GM21825 (cell line): ENCODE measurements around the gene MAB21L3.
"Not testable (repeated sequence)": the region's sequence is repeated elsewhere in the genome, so short reads cannot be mapped to it uniquely, and the experiment has no call there.

Experiments used
- ATAC-seq: cut with Tn5 transposase; IDR thresholded peaks from one replicate; pipeline ENCODE4 v1.9.1; 2021; ENCODE audit warnings: mild to moderate bottlenecking, moderate library complexity; ENCODE audit not compliant: unreplicated experiment

The MAB21L3 gene

DNA sequence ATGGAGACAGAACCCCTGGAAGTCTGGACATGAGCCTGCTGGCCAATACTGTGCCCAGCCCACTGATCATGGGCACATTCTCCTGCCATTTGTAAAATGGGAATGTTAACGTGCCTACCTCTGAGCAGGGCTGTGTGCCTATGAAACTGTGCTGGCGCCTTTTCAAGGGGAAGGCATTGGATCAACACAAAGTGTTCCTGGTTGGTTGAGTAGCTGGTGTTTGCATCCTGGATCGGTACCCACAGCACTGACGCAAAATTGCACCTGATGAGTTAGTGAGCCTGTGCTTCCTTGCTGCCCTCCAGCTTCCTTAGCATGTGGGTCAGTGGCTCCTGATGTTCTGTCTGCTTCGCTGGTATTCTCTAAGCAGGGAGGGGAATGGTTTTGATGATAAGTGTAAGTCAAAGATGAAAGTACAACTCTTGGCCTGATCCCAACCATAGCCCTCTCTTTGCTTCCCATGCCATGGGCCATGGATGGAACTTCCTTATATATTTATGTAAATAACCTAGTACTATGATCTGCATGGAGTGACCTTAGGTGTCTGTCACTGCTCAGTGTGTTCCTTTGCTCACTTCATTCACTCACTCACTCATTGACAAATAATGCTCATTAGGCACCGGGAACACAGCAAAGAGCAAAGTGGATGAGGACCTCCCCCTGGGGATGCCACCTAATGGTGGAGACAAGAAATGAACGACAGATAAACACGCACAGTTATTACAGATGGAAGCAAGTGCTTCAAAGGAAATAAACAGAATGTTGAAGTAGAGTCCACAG lies 22.7 kb downstream of the MAB21L3 start:
- no peak for ATAC-seq

- no peak for ATAC-seq
Measured at GRCh38 chr1:116134476-116134773, 23.2 kb downstream of the MAB21L3 start.

DNA sequence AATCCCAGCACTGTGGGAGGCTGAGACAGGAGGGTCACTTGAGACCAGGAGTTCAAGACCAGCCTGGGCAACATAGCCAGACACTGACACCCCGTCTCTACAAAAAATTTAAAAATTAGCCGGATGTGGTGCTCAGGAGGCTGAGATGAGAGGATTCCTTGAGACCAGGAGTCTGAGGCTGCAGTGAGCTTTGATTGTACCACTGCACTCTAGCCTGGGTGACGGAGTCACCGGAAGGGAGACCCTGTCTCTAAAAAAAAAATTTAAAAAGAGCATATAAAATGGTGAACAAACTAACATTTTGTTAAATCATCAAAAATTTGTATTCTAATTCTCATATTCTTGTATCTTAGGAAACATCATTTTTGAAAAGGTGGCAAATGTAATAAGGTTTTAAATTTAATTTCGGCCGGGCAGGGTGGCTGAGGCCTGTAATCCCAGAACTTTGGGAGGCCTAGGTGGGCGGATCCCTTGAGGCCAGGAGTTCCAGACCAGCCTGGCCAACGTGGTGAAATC lies 27.1 kb downstream of the MAB21L3 start:
- no peak for ATAC-seq

DNA sequence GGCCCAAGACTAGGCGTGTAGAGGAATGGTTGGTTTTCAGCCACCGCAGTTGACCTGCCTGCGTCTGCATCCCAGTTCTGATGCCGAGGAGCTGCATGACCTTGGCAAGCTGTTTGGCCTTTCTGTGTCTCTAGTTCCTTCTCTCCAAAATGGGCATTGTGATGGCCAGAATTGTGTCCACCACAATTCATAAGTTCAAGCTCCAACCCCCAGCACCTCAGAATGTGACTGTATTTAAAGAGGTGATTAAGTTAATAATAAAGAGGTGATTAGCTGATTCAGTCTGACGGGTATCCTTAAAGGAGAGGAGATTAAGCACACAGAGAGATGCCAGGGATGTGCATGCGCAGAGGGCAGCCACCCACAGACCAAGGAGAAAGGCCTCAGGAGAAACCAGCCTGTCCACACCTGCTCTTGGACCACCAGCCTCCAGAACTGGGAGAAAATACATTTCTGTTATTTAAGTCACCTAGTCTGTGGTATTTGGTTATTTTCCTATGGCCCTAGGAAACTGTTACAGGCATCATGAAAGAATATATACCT lies 28.5 kb downstream of the MAB21L3 start:
- ATAC-seq: no peak

DNA sequence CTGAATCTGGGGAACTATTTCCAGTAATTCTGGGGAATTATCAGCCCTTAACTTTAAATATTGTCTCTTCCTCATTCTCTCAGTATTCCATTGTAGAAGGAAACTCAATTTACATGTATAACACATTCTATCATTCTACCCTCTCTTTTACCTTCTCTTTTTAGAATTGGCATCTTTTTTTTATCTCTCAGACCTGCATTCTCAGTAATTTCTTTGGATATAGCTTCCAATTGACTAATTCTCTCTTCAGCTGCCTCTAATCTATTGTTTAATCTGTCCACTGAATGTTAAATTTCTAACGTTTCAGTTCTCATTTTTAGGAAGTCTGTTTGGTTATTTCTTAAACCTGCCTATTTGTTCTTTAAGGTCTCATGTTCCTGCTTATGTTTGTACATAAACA lies 33.0 kb downstream of the MAB21L3 start:
- no peak for ATAC-seq

DNA sequence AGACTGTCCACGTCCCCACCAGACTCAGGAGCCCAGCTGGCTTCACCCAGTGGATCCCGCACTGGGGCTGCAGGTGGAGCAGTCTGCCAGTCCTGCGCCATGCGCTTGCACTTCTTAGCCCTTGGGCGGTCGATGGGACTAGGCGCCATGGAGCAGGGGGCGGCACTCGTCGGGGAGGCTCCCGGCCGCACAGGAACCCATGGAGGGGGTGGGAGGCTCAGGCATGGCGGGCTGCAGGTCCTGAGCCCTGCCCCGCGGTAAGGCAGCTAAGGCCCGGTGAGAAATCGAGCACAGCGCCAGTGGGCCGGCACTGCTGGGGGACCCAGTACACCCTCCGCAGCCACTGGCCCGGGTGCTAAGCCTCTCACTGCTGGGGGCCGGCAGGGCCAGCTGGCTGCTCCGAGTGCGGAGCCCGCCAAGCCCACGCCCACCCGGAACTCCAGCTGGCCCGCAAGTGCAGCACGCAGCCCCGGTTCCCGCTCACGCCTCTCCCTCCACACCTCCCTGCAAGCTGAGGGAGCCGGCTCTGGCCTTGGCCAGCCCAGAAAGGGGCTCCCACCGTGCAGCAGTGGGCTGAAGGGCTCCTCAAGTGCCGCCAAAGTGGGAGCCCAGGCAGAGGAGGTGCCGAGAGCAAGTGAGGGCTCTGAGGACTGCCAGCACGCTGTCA lies 35.4 kb downstream of the MAB21L3 start:
- ATAC-seq: not testable (repeated sequence)

DNA sequence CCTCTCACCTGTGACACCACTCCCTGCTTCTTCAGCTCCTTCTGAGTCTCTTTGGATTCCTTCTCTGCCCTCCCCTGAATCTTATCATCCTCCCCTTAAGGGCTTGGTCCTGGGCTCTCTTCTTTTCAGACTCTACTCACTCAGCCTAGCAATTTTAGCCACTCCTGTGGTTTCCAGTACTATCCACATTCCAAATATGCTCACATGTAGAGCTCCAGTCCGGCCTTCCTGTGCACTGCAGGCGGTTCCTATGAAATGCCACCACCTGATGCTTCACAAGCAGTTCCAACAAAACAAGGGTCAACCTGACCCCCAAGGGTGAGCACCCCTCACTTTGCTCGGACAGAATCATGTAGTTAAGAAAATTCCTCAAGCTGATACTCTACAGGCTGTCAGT lies 35.9 kb downstream of the MAB21L3 start:
- ATAC-seq: no peak

- no peak for ATAC-seq
Measured at GRCh38 chr1:116147972-116148371, 36.8 kb downstream of the MAB21L3 start.

- no peak for ATAC-seq
Measured at GRCh38 chr1:116148967-116149366, 37.8 kb downstream of the MAB21L3 start.

DNA sequence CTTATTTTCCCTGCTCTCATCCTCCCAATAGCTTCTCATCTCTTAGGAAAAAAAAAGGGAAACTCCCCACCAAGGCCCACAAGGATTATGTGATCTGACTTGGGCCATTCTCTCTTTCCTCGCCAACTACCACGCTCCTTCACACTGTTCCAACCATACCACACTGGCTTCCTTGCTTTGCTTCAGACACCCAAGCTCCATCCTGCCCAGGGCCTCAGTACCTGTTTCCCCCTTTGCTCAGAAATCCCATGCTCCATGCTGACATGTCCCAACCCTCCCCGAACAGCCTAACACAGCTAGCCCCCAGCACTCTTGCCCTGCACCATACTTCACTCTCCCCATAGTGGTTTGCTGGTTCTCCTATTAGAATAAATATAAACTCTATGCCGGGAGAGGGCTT lies 39.2 kb downstream of the MAB21L3 start:
- no peak for ATAC-seq

DNA sequence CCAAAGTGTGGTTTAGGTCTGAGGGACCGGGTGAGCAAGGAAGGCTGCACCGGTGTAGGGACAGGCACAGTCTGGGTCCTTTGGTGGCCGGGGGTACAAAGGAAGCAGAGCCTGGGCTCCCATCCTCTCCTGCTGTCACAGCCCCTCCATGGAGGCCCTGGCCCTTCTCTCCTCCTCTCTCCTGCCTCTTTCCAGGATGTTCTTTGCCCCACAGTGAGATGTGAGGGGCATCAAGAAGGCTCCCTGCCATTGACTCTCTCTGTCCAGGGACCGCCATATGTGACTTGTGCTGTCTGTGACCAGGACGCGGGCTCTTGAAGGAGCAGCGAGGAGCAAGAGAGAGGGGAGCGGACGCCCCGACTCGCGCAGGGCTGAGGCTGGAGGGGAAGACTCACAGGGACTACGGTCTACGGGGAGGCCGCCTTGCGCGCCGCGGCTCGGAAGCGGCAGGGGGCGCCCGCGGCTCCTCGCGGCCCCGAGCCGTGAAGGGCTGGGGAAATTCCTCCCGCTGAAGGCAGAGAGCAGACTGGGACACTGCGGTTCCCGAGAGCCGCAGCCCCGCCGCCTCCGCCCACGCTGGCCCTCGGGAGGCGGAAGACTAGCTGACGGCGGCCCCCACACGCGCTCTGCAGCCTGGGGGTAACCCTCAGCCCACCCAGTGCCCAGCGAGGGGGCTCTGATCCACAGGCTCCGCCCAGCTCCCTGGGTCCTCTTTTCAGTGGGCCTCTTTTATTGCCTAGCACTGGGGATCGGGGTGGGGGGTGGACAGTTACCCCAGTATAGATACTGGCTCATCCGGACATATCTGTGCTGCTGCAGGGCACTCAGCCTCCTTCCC lies 40.8 kb downstream of the MAB21L3 start:
- peak; percentile 97 for ATAC-seq

DNA sequence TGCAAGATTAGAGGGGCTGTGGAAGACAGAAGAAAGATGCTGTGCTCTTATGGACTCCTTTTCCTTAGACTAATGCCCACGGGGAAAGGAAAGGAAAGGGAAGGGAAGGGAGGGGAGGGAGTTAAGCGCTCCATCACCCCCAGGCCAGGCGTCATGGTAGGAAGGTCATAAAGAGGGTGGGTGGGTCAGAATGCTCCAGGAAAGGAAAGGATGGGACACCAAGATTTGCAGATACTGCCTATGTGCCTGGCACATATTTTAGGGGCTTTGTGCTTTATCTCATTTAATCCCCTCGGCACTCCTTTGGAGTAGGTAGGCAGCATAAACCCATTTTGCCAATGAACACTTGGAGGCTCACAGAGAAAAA lies 41.4 kb downstream of the MAB21L3 start:
- no peak for ATAC-seq

- ATAC-seq: no peak
Measured at GRCh38 chr1:116152950-116153691, 41.9 kb downstream of the MAB21L3 start.

DNA sequence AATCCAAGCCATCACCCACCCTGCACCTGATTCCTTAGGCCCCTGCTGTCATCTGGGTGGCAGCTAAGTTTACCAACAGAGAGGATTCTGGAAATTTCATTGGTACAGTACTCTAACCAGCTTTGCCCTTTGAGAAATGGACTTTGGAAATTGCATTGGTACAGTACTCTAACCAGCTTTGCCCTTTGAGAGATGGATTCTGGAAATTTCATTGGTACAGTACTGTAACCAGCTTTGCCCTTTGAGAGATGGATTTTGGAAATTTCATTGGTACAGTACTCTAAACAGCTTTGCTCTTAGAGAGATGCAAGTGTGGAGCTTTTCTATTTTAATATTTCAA lies 42.5 kb downstream of the MAB21L3 start:
- no peak for ATAC-seq

DNA sequence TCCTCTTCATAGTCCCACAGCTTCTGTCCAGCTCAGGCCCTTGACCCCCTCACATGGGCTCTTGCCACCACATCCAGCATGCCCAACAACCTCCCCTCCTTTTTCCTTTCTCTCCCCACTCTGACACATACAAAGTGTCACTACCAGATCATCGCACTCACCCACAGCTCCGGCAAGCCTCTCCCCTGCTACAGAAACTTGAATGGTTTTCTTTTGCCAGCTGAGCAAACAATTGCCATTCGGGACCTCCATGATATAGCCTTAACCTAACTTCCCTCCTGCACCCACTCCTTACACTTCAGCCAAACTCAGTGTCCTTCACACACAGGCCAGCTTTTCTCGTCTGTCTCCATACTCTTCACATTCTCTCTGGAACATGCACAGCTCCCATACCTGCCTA lies 43.3 kb downstream of the MAB21L3 start:
- no peak for ATAC-seq

GRCh38 chr1:116157096-116157495 lies 45.9 kb downstream of the MAB21L3 start:
- no peak for ATAC-seq

DNA sequence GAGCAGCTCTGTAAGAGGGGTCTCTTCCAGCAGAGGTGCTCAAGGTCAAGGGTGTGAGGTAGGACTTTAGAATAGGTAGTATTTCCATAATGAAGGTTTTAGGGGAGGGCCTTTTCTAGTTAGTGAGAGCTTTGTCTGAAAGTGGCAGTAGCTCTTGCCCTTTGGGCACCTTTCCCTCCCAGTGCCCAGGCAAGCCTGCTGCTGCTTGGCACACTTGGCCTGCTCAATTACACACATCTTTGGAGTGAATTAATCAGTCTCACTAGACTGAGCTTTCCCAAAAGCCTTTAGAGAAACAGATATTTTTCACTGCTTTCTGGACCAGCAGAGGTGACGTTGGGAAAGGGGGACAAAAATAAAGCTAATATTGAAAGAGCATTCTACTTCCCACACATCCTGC lies 48.0 kb downstream of the MAB21L3 start:
- no peak for ATAC-seq

GRCh38 chr1:116159611-116160010 lies 48.4 kb downstream of the MAB21L3 start:
- ATAC-seq: no peak

- ATAC-seq: no peak
Measured at GRCh38 chr1:116161390-116161789, 50.2 kb downstream of the MAB21L3 start.

DNA sequence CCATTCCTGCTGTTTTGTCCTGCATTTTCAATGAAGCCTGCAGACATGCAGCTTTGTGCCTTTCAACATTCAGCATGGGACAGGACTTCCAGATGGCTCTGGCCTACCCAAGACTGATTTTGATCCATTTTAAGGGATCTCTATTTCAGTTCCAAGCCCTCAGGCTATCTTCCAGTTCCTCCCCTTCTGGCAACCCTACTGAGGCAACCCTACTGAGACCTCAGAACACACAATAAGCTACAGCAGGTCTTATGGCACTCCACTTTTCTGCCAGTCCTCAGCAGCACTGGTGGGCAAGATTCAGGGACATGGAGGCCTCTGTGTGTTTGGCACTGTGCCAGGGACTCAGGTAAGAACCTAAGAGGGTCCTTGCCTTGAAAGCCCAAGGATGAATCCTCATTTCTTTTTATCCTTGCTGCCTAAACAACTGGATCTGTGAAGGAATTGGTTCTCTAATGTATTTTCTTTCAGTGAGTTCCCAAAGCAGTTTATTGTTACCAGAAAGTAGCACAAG lies 50.7 kb downstream of the MAB21L3 start:
- no peak for ATAC-seq

DNA sequence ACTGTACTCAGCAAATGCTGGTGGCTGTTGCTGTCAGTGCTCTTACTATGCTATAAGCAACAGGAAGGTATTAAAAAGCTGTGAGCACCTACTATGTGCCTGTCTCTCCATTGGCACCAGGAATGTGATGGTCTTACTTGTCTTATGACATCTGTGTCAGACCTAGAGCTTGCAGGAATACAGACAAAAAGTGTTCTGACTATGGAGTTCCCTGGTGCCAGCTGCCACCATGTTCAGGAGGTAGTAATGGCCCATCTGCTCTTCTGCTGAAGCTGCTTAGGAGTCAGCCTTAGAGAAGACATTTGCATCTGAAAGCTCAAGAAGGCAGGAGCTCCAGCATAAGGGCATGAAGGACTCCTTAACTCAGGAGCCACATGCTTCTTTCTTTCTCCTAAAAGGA lies 52.3 kb downstream of the MAB21L3 start:
- no peak for ATAC-seq
